ENCODE data around the gene PHLDB2.

DNA sequence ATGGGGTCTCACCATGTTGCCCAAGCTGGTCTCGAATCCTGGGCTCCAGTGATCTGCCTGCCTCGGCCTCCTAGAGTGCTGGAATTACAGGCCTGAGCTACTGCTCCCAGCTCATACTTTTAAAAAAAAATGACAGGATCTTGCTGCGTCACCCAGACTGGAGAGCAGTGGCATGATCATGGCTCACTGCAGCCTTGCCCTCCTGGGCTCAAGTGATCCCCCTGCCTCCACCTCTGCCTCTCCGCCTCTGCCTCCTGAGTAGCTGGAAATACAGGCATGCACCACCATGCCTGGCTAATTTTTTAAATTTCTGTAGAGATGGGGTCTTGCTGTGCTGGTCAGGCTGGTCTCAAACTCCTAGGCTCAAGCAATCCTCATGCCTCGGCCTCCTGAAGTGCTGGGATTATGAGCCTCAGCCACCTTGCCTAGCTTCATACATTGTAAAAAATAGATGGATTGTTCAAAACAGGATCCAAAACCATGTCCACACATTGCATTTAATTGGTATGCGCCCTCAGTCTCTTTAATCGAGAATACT is 8.9 kb downstream of the PHLDB2 start:
- TF ChIP-seq, protein P1, sequence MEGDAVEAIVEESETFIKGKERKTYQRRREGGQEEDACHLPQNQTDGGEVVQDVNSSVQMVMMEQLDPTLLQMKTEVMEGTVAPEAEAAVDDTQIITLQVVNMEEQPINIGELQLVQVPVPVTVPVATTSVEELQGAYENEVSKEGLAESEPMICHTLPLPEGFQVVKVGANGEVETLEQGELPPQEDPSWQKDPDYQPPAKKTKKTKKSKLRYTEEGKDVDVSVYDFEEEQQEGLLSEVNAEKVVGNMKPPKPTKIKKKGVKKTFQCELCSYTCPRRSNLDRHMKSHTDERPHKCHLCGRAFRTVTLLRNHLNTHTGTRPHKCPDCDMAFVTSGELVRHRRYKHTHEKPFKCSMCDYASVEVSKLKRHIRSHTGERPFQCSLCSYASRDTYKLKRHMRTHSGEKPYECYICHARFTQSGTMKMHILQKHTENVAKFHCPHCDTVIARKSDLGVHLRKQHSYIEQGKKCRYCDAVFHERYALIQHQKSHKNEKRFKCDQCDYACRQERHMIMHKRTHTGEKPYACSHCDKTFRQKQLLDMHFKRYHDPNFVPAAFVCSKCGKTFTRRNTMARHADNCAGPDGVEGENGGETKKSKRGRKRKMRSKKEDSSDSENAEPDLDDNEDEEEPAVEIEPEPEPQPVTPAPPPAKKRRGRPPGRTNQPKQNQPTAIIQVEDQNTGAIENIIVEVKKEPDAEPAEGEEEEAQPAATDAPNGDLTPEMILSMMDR (IDR thresholded peaks at IDR 0.05) = no peak
- TF ChIP-seq POLR2A (IDR thresholded peaks at IDR 0.05) = no peak
